GM10248 (cell line): Measurements from ENCODE around the gene CHP2.
"Not testable (repeated sequence)": the region's sequence is repeated elsewhere in the genome, so short reads cannot be mapped to it uniquely, and the experiment has no call there.

Source experiments
- CTCF ChIA-PET: fragments of 300-600 bp; sonication (Branson Sonifier 250); formaldehyde crosslinking; extraction: SDS; loops from one replicate; lab custom pipeline; 2021; ENCODE audit warnings: antibody characterized with exemption; lab: Yijun Ruan, JAX
- POLR2A ChIA-PET: fragments of 350-650 bp; sonication (Branson Sonifier 250); formaldehyde crosslinking; extraction: SDS; loops from one replicate; lab custom pipeline; 2020; ENCODE audit warnings: antibody characterized with exemption; lab: Yijun Ruan, JAX
- DNase-seq: peaks from one replicate; pipeline ENCODE4 v3.0.0; 2012; ENCODE audit errors: extremely low spot score
- TF ChIP-seq, protein P1 (sequence below): IDR thresholded peaks from 2 replicates; pipeline ENCODE4 v1.5.1; 2012; ENCODE audit warnings: mild to moderate bottlenecking, low read depth; ENCODE audit errors: extremely low read depth, missing control alignments, control extremely low read depth

The CHP2 gene

DNA sequence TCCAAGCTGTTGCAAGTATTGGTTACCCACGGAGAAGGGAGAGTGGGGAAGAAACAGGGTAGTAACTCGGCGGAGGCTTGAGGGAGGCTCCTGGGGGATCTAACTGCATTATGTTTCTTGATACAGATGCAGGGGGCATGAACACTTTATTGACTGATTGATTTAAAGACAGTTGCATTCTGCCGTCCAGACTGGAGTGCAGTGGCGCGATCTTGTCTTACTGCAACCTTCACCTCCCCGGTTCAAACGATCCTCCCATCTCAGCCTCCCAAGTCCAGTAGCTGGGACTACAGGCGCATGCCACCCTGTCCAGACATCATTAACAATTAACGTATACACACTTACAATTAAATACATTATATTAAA lies 26.7 kb upstream of the CHP2 start:
- ChIA-PET CTCF (interaction anchor here (0.9 to 2.4 kb wide), 14 partner anchors 9 to 787 kb away, joined by 3 to 10 read pairs (median 3); no protein-coding TSS in a partner anchor), POLR2A (no interaction called here)
- TF ChIP-seq, protein P1, sequence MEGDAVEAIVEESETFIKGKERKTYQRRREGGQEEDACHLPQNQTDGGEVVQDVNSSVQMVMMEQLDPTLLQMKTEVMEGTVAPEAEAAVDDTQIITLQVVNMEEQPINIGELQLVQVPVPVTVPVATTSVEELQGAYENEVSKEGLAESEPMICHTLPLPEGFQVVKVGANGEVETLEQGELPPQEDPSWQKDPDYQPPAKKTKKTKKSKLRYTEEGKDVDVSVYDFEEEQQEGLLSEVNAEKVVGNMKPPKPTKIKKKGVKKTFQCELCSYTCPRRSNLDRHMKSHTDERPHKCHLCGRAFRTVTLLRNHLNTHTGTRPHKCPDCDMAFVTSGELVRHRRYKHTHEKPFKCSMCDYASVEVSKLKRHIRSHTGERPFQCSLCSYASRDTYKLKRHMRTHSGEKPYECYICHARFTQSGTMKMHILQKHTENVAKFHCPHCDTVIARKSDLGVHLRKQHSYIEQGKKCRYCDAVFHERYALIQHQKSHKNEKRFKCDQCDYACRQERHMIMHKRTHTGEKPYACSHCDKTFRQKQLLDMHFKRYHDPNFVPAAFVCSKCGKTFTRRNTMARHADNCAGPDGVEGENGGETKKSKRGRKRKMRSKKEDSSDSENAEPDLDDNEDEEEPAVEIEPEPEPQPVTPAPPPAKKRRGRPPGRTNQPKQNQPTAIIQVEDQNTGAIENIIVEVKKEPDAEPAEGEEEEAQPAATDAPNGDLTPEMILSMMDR = no peak

DNA sequence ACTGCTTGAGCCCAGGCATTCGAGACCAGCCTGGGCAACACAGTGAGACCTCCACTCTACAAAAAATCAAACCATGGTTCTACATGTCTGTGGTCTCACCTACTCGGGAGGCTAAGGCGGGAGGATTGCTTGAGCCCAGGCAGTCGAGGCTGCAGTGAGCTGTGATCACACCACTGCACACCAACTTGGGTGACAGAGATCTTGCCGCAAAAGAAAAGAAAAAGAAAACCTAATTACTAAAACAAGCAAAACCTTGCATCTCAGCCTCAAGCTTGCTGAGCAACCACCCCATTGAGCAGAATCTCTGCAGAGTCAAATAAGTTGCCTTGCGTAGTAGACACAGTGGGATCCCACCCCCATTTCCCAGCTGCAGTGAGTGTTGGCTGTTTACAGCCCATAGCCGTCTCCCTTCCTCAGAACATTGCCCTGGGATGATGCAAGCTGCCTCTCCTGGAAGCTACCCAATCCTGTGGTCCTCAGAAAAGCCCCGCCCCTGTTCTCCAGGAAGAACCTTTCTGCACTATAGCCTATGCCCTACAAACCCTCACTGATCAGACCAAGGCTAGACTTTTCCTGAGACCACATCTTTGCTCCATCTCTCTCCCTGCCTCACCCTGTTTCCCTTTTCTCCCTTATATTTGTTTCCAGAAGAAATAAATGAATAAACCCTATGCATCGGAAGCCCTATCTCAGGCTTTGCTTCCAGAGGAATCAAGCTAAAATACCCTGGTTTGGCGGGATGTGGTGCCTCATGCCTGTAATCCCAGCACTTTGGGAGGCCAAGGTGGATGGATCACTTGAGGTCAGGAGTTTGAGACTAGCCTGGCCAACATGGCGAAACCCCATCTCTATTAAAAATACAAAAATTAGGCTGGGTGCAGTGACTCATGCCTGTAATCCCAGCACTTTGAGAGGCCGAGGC lies 25.1 kb upstream of the CHP2 start:
- TF ChIP-seq, protein P1 = no peak
- no peak for DNase-seq
- ChIA-PET CTCF (interaction anchor here (0.8 kb wide), 1 partner anchor 25 kb away, joined by 3 read pairs; the partner anchor contains the start of gene CHP2), POLR2A (no interaction called here)

More for the DNA sequence above, 26.7 kb upstream of the CHP2 start:
- DNase-seq = no peak

DNA sequence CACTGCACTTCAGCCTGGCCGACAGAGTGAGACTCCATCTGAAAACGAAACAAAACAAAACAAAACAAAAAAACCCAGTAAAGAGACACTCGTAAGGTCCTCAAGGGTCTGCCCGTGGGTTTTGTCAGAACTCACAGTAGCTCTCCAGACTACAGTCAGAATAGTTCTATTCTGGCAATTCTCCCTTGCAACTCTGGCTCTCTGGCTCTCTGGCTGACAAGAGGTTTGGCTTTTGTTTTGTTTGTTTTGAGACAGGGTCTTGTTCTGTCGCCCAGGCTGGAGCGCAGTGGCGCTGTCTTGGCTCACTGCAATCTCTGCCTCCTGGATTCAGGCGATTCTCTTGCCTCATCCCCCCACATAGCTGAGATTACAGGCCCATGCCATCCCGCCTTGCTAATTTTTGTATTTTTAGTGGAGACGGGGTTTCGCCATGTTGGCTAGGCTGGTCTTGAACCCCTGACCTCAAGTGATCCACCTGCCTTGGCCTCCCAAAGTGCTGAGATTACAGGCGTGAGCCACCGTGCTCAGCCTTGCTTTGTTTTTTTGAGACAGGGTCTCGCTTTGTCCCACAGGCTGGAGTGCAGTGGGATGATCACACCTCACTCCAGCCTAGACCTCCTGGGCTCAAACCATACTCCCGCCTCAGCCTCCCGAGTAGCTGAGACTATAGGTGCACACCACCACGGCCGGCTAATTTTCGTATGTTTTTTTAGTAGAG lies 20.5 kb upstream of the CHP2 start:
- CTCF ChIA-PET = interaction anchor here (0.6 to 2.4 kb wide), 9 partner anchors 8 to 776 kb away, joined by 3 to 13 read pairs (median 3); no protein-coding TSS in a partner anchor
- POLR2A ChIA-PET = interaction anchor here (1.2 kb wide), 1 partner anchor 391 kb away, joined by 3 read pairs; no protein-coding TSS in a partner anchor
- no peak for DNase-seq
- TF ChIP-seq, protein P1 = no peak

DNA sequence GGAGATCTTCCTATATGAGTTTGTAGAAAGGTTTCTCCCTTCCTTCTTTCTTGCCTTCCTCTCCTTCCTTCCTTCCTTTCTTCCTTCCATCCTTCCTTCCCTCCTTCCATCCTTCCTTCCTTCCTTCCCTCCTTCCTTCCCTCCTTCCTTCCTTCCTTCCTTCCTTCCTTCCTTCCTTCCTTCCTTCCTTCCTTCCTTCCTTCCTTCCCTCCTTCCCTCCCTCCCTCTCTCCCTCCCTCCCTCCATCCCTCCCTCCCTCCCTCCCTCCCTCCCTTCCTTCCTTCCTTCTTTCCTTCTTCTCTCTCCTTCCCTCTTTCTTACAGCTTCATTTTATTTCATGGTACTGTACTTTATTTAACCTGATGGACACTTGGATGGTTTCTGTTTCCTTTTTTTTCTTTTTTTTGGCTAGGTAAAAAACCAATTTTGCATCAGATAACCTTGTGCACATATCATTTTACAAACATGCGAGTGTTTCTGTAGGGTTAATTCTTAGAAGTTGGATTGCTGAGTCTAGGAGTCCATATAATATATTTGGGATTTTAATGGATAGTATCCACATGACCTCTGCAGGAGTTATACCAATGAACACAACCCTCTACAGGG lies 17.3 kb upstream of the CHP2 start:
- CTCF ChIA-PET, POLR2A ChIA-PET: not testable (repeated sequence)

DNA sequence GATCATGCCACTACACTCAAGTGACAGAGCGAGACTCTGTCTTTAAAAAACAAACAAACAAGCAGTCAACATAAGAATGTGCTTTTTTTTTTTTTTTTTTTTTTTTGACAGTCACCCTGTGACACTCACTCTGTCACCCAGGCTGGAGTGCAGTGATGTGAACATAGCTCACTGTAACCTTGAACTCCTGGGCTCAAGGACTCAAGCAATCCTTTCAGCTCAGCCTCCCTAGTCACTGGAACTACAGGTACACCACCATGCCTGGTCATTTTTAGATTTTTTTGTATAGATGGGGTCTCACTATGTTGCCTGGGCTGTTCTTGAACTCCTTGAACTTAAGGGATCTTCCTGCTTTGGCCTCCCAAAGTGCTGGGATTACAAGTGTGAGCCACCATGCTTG lies 15.3 kb upstream of the CHP2 start:
- TF ChIP-seq, protein P1 = no peak

More for the DNA sequence above, 17.3 kb upstream of the CHP2 start:
- not testable (repeated sequence) for DNase-seq

DNA sequence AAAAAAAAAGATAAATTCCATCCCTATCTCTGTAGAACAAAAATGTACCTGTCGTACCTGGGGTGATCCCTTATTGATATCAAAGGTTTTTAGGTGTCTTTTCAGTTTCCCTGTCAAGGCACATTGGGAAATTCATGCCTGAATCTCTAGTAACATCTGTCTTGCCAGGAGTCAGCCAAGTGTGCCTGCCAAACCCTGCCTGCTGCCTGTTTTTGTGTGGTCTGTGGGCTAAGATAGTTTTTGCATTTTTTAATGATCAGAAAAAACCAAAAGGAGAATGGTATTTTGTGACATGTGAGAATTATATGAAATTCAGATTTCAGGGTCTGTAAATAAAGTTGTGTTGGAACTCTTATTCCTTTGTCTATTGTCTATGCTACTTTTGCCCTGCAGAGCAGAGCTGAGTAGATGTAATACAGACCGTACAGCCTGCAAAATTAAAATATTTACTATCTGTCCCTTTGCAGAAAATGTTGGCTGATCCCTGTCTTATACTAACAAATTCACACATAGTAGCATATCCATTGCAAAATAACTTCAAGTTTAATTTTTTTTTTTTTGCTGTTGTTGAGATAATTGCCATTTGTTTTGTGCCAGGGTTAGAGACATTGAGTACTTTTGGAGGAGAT lies 13.0 kb upstream of the CHP2 start:
- TF ChIP-seq, protein P1 = no peak
- CTCF ChIA-PET = no interaction called here
- POLR2A ChIA-PET = no interaction called here
- no peak for DNase-seq

More for the DNA sequence above, 15.3 kb upstream of the CHP2 start:
- POLR2A ChIA-PET = no interaction called here
- DNase-seq = no peak
- CTCF ChIA-PET = no interaction called here
